ENCODE measurements around the gene NABP1.

- TF ChIP-seq SMAD3 (CRISPR knock-in tag; IDR thresholded peaks at IDR 0.05; ENCODE audit: borderline replicate concordance) (no peak), E2F4 (CRISPR knock-in tag; IDR thresholded peaks at IDR 0.05; ENCODE audit: borderline replicate concordance, low read depth) (no peak), CTCF (IDR thresholded peaks at IDR 0.05) (no peak), TP53 (CRISPR knock-in tag; IDR thresholded peaks at IDR 0.05) (no peak), ZNF396 (CRISPR knock-in tag; IDR thresholded peaks at IDR 0.05; ENCODE audit: borderline replicate concordance) (no peak), PREB (CRISPR knock-in tag; IDR thresholded peaks at IDR 0.05; ENCODE audit: borderline replicate concordance) (no peak), FOXP1 (CRISPR knock-in tag; IDR thresholded peaks at IDR 0.05; ENCODE audit: borderline replicate concordance) (no peak), FOXJ3 (CRISPR knock-in tag; IDR thresholded peaks at IDR 0.05; ENCODE audit: borderline replicate concordance) (no peak), USF1 (CRISPR knock-in tag; IDR thresholded peaks at IDR 0.05) (no peak), MAX (CRISPR knock-in tag; IDR thresholded peaks at IDR 0.05) (no peak), RELA (CRISPR knock-in tag; IDR thresholded peaks at IDR 0.05; ENCODE audit: borderline replicate concordance) (no peak), ATF1 (CRISPR knock-in tag; IDR thresholded peaks at IDR 0.05) (no peak), E2F1 (CRISPR knock-in tag; IDR thresholded peaks at IDR 0.05) (no peak)
Measured at GRCh38 chr2:191660575-191660974, 17.4 kb upstream of the NABP1 start.

Measured in WTC11 (cell line).